ENCODE results near the gene KCNH2.

DNA sequence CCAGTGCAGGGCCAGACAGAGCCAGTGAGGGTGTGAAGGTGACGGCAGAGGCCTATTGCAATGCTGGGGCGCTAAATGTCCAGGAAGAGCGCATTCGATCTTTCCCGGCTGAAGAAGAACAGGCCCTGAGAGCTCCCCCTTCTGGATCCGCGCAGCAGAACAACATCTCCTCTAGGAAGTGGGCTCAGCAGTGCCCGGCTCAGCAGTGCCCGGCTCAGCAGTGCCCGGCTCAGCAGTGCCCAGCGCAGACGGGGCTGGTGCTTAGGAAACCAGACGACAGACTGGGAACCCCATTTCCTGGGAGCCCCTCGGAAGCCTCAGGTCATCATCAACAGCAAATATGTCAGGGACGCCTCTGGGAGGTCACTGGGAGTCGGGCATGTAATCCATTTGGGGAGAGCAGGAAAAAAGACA, 8.0 kb upstream of the KCNH2 start:
- no peak for TF ChIP-seq SIN3A (IDR thresholded peaks at IDR 0.05; ENCODE audit: borderline replicate concordance, insufficient read depth, low read depth, low read length)
- TF ChIP-seq CTCF (IDR thresholded peaks at IDR 0.05), result peak; percentile 93
- peak in 1 of 2 experiments; percentile 66; a peak in 1 of 4 replicates for TF ChIP-seq REST (IDR thresholded peaks at IDR 0.05; ENCODE audit: insufficient read depth in 1 of 2, low read depth in 2 of 2, low read length in 1 of 2)
- TF ChIP-seq POLR2AphosphoS5 (IDR thresholded peaks at IDR 0.05; ENCODE audit: low read depth, low read length), result no peak
- TF ChIP-seq TCF7L2 (IDR thresholded peaks at IDR 0.05; ENCODE audit: low read depth, low read length), result no peak
